ENCODE measurements around the gene FAM209A.

The FAM209A gene

DNA sequence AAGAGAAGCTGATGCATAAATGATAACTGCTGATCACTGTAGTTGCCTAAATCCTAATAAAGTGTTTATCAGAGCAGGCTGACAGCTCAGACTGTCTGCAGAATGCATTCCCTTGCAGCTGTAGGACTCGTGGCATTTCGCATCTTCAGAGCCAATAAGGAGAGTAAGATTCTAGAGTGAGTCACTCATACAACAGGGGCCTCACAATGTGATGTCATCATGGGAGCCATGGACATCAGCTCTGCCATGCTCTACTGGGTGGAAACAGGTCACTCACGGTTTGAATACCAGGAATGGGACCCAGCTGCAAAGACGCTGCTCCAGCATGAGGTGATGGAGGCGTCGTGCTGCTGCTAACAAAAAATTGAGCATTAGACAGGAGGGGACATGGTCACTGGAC is 15.9 kb downstream of the FAM209A start:
- peak; percentile 47 for DNase-seq (ENCODE audit: low read depth)

DNA sequence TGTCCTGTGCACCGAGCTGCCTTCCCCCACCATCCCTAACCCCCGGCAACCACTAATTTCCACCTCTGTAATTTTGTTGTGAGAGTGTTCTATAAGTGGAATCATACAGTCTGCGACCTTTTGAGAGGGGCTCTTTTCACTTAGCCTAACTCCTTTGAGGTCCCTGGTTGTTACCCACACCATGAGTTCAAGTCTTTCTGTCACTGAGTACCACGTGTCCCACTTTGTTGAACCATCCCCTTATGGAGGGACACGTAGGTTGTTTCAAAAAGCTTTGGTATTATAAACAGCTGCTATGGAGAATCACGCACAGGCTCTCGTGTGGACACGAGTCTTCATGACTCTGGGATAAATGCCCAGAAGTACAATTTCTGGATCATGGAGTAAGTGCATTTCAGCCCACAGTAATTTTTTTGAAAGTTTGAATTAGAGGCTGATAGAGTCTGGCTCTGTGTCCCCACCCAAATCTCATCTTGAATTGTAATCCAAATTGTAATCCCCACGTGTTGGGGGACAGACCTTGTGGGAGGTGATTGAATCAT is 18.0 kb downstream of the FAM209A start:
- no peak for DNase-seq (ENCODE audit: low read depth)

DNA sequence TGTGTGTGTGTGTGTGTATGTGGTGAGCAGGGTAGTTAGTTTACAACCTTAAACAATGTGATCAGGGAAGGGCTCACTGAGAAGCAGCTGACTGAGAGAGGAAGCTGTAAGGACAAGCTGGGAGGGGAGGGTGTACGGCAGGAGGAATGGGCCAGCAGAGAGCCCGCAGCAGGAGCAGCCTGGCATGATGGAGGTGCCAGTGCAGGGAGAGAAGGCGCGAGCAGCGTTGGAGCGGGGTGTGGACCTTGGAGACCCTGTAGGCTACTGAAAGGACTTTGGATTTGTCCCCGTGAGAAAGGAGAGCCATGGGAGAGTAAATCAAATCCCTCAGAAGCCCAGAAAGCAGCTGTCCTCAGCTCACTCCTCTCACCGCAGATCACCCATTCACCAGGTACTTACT is 27.0 kb downstream of the FAM209A start:
- DNase-seq (ENCODE audit: low read depth), result no peak

GRCh38 chr20:56552911-56553629 is 28.5 kb downstream of the FAM209A start:
- no peak for DNase-seq (ENCODE audit: low read depth)

DNA sequence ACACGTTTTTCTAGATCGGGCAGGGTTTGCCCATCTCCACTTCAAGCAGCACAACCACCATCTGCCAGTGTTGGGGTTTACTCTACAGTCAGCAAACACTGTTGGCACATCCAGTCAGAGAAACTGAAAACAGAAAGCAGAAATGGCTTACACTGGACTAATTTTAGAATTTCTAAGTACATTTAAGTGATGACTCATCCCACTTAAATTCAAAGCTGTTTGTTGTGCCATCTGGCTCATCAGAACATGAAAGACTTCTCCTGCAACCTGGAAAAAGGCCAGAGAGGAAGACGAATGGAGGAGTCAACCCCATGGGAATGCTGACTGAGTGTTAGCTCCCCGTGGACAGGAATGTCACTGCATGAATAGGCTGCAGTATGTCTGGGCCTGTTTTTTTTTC is 30.3 kb downstream of the FAM209A start:
- DNase-seq (ENCODE audit: low read depth), result peak; percentile 99

GRCh38 chr20:56558968-56559367 is 34.4 kb downstream of the FAM209A start:
- DNase-seq (ENCODE audit: low read depth), result no peak

- DNase-seq (ENCODE audit: low read depth), result peak; percentile 24
Measured at GRCh38 chr20:56564526-56564925, 40.0 kb downstream of the FAM209A start.

DNA sequence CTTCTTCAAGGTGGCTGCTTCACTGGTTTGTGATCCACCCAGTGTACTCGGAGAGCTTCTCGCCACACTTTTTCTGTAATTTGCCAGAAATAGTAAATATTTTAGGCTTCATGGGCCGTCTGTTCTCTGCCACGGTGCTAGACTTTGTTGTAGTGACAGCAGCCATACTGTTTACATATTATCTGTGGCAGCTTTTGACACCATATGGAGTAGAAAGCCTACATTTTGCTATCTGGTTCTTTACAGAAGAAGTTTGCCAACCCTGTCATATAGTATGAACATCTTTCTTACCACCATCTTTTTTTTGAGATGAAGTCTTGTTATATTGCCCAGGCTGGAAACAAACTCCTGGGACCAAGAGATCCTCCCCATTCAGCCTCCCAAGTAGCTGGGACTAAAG is 41.0 kb downstream of the FAM209A start:
- DNase-seq (ENCODE audit: low read depth), result no peak

- DNase-seq (ENCODE audit: low read depth), result no peak
Measured at GRCh38 chr20:56566621-56567020, 42.1 kb downstream of the FAM209A start.

- DNase-seq (ENCODE audit: low read depth), result no peak
Measured at GRCh38 chr20:56570832-56571231, 46.3 kb downstream of the FAM209A start.

DNA sequence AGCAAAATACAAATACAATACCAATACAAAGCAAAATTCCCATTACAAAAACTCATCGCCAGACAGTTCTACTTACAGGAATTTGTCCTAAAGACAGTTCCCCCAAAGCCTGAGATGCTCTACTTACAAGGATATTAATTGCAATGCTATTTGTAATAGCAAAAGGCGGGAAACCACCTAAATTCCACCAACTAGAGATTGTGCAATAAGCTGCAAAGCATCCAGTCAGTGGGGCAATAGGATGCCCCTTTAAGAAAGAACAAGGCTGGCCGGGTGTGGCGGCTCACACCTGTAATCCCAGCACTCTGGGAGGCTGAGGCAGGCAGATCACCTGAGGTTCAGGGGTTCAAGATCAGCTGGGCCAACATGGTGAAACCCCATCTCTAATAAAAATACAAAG is 47.6 kb downstream of the FAM209A start:
- peak; percentile 24 for DNase-seq (ENCODE audit: low read depth)

DNA sequence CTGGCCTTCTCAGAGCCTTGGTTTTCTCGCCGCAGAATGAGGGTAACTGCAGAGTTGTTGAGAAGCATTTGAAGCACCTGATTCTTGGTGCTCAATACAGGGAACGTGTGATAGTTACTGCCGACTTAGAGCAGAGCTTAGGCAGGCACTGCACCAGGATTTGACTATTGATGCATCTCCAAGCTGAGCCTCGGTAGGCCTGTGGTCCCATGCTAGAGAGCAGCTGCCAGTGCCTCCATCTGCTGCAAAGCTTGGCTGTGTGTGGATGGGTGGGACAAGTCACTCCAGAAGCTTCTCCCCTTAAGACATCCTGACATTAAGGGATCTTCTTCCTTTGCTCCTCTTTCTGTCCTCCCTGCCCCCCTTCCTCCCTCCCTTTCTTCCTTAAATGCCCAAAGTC is 49.4 kb downstream of the FAM209A start:
- no peak for DNase-seq (ENCODE audit: low read depth)

GRCh38 chr20:56574531-56575142 is 50.1 kb downstream of the FAM209A start:
- DNase-seq (ENCODE audit: low read depth), result peak; percentile 37

GRCh38 chr20:56575157-56575556 is 50.6 kb downstream of the FAM209A start:
- DNase-seq (ENCODE audit: low read depth), result no peak

All from ELR (cell line).